Ectodermal cell (in vitro differentiated cells): ENCODE results near the gene CHKA.
"Not testable (repeated sequence)": the region's sequence is repeated elsewhere in the genome, so short reads cannot be mapped to it uniquely, and the experiment has no call there.

Source experiments
- H3K27ac ChIP-seq: 2 replicates; pipeline ENCODE4 v1.7.0; 2013; ENCODE audit warnings: mild to moderate bottlenecking, low read depth, low read length; ENCODE audit not compliant: insufficient read depth, poor library complexity, severe bottlenecking
- H3K27me3 ChIP-seq: 2 replicates; pipeline ENCODE4 v1.7.0; 2013; ENCODE audit warnings: mild to moderate bottlenecking, low read length; ENCODE audit not compliant: insufficient read depth, control insufficient read depth, poor library complexity, severe bottlenecking
- H3K36me3 ChIP-seq: one replicate; pipeline ENCODE4 v1.7.0; 2013; ENCODE audit warnings: low read length; ENCODE audit not compliant: control insufficient read depth, insufficient read depth
- H3K4me1 ChIP-seq: one replicate; pipeline ENCODE4 v1.7.0; 2013; ENCODE audit warnings: low read length; ENCODE audit not compliant: control insufficient read depth, insufficient read depth
- H3K4me3 ChIP-seq: 2 replicates; pipeline ENCODE4 v1.7.0; 2013; ENCODE audit warnings: low read depth, low read length, control low read depth; ENCODE audit not compliant: insufficient read depth
- H3K9me3 ChIP-seq: 2 replicates; pipeline ENCODE4 v1.7.0; 2013; ENCODE audit warnings: mild to moderate bottlenecking, low read length, moderate library complexity; ENCODE audit not compliant: control insufficient read depth
- WGBS, 2 experiments: methylation state at CpG; one replicate each; pipeline ENCODE4 v1.1.7; 2013; ENCODE audit warnings: missing lambda C conversion rate in 2 of 2; 5-methylcytosine and 5-hydroxymethylcytosine counted together

Gene CHKA

DNA sequence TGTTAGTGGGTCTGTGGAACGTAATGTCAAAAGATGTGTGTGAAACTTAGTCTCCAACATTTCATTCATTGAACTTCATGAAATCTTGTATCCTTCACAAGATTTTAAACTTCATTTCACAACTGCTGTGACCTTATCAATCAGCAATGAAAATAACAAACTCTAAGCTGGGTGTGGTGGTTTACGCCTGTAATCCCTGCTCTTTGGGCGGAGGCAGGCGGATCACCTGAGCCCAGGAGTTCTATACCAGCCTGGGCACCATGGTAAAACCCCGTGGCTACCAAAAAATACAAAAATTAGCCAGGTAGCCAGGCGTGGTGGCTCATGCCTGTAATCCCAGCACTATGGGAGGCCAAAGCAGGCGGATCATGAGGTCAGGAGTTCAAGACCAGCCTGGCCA lies 5.1 kb downstream of the CHKA start:
- Histone ChIP-seq H3K27me3 (no peaks in the 10 kb centered on the region), H3K9me3 (no peaks in the 10 kb centered on the region), H3K4me3 (no peak overlapping the region), H3K4me1 (no peaks in the 10 kb centered on the region), H3K36me3 (no peaks in the 10 kb centered on the region), H3K27ac (no peak overlapping the region)
- 93 to 95% methylated on average over 7 of the region's 7 CpGs for WGBS, 2 experiments

GRCh38 chr11:68115285-68115684 lies 5.9 kb downstream of the CHKA start:
- 94 to 100% methylated on average over 1 of the region's 1 CpG for WGBS, 2 experiments
- H3K36me3 ChIP-seq = no peaks in the 10 kb centered on the region
- H3K27me3 ChIP-seq = no peaks in the 10 kb centered on the region
- H3K4me1 ChIP-seq = no peaks in the 10 kb centered on the region
- H3K9me3 ChIP-seq = no peaks in the 10 kb centered on the region
- H3K4me3 ChIP-seq = no peak overlapping the region
- H3K27ac ChIP-seq = no peak overlapping the region

DNA sequence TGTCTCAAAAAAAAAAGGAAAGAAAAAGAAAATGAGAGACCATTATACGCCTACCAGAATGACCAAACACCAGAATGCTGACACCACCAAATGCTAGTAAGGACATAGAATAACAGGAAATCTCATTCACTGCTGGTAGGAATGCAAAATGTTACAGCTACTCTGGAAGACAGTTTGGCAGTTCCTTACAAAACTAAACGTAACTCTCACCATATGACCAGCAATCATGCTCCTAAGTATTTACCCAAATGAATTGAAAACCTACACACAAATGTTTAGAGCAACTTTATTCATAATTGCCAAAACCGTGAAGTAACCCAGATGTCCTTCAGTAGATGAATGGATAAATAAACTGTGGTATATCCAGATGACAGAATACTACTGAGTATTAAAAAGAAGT lies 7.2 kb downstream of the CHKA start:
- H3K36me3 ChIP-seq = no peaks in the 10 kb centered on the region
- H3K27me3 ChIP-seq = no peaks in the 10 kb centered on the region
- no peak overlapping the region for H3K27ac ChIP-seq
- H3K4me1 ChIP-seq = no peaks in the 10 kb centered on the region
- no peaks in the 10 kb centered on the region for H3K9me3 ChIP-seq
- H3K4me3 ChIP-seq = no peak overlapping the region
- 90 to 94% methylated on average over 2 to 3 of the region's 3 CpGs for WGBS, 2 experiments

DNA sequence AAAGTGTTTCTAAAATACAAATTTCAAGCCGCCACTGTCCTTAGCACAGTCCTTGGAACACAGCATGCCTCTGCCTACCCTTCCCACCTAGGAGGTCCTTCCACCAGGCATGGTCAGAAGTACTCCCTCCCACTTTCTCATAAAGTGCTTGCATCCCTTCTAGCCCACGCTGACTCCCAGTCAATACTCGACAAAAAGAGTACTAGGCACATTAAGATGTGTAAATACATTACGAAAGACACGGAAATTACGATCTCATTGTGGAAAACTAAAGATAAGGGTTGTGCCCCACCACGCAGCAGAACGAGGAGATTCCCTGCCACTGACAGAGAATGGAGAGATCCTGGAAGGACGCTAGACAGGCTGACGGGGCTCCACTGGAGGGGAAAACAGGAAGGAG lies 13.5 kb downstream of the CHKA start:
- Histone ChIP-seq H3K27me3 (no peaks in the 10 kb centered on the region), H3K27ac (no peak overlapping the region), H3K36me3 (no peaks in the 10 kb centered on the region), H3K4me3 (no peak overlapping the region), H3K9me3 (no peaks in the 10 kb centered on the region), H3K4me1 (no peaks in the 10 kb centered on the region)
- 92 to 94% methylated on average over 10 of the region's 10 CpGs for WGBS, 2 experiments

GRCh38 chr11:68106165-68106940 lies 14.8 kb downstream of the CHKA start:
- Histone ChIP-seq H3K27me3 (no peaks in the 10 kb centered on the region), H3K36me3 (no peaks in the 10 kb centered on the region), H3K4me3 (no peak overlapping the region), H3K27ac (no peak overlapping the region), H3K9me3 (no peaks in the 10 kb centered on the region), H3K4me1 (no peaks in the 10 kb centered on the region)
- 90 to 91% methylated on average over 8 of the region's 8 CpGs for WGBS, 2 experiments

DNA sequence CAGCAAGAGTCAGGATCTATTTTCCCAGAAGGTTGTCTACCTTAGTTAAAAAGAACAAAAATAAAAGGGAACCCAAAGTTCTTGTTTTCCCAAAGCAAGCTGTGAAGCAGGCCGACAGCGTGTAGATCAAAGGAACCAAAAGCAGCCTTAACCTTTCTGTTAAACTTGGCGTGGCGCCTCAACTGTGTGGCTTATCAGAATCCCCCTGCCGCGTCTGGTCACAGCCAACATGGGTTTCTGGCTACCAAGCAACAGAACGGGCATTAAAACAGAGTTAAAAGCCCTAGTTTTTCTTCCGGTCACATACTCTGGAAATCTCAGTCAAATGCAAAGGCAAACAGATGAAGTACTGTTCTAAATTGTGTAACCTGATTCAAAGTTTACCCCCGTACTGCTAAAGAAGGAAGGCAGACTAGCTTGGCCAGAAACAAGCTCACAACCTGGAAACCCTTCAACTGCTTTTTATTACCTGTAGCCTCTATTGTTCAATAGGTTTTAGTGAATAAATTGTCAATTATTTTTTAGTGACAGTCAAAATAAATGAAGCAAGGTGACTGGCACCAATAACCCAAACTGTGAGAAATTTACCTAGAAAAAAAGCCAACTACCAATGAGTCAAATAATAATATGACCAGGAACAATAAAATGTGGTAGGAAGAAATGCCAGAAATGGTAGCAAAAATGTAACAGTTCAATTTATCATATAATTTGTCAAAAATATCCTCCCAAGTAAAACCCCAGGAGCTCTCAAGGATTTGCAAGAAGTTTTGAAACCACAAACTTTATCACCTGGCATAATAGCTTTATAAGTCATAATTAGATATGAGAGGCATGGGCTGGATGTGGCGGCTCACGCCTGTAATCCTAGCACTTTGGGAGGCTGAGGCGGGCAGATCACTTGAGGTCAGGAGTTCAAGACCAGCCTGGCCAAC lies 21.4 kb downstream of the CHKA start:
- H3K36me3 ChIP-seq = no peaks in the 10 kb centered on the region
- H3K9me3 ChIP-seq = no peaks in the 10 kb centered on the region
- no peaks in the 10 kb centered on the region for H3K27me3 ChIP-seq
- no peak overlapping the region for H3K4me3 ChIP-seq
- H3K4me1 ChIP-seq = no peaks in the 10 kb centered on the region
- H3K27ac ChIP-seq = no peak overlapping the region
- WGBS, 2 experiments = 82 to 85% methylated on average over 11 to 12 of the region's 12 CpGs

- Histone ChIP-seq H3K27ac (no peak overlapping the region), H3K4me1 (no peaks in the 10 kb centered on the region), H3K36me3 (peaks cover 4% of the 10 kb centered on the region)
Observed at GRCh38 chr11:68099057-68099456, 22.1 kb downstream of the CHKA start.

GRCh38 chr11:68096962-68097361 lies 24.2 kb downstream of the CHKA start:
- peaks cover 4% of the 10 kb centered on the region for H3K36me3 ChIP-seq
- 87 to 98% methylated on average over 8 of the region's 8 CpGs for WGBS, 2 experiments
- H3K27me3 ChIP-seq = no peaks in the 10 kb centered on the region
- no peaks in the 10 kb centered on the region for H3K9me3 ChIP-seq
- no peak overlapping the region for H3K27ac ChIP-seq
- H3K4me1 ChIP-seq = peaks cover 3% of the 10 kb centered on the region
- no peak overlapping the region for H3K4me3 ChIP-seq

More at GRCh38 chr11:68099057-68099456, 22.1 kb downstream of the CHKA start:
- no peak overlapping the region for H3K4me3 ChIP-seq
- H3K27me3 ChIP-seq = no peaks in the 10 kb centered on the region
- H3K9me3 ChIP-seq = no peaks in the 10 kb centered on the region

DNA sequence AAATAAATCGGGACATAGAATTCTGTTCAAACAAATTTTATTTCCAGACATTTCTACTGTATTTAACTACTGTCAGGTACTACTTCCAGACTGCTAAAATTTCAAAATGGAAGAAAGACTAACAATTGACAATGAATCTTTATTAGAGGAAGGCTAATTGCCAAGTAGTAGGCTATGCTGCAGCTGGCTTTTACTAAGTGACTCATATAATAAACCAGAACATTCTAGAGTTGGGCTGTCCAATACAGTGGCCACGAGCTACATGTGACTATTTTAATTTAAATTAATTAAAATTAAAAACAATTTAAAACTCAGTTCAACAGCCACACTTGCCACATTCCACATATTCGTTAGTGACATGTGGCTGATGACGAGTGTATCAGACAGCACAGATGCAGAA lies 27.6 kb downstream of the CHKA start:
- Histone ChIP-seq H3K27ac (no peak overlapping the region), H3K9me3 (no peaks in the 10 kb centered on the region), H3K4me3 (no peak overlapping the region), H3K4me1 (peaks cover 3% of the 10 kb centered on the region), H3K27me3 (no peaks in the 10 kb centered on the region), H3K36me3 (peaks cover 4% of the 10 kb centered on the region)
- whole genome bisulfite sequencing, 2 experiments = 84 to 94% methylated on average over 4 of the region's 4 CpGs

DNA sequence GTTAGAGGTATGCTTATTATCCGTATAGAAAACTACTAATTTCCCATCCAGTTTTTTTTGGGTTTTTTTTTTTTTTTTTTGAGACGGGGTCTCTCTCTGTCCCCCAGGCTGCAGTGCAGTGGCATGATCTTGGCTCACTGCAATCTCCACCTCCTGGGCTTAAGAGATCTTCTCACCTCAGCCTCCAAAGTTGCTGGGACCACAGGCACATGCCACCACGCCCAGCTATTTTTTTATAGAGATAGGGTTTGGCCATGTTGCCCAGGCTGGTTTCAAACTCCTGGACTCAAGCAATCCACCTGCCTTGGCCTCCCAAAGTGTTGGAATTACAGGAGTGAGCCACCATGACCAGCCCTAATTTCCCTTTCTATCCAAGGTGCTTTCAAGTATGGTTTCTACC lies 28.2 kb downstream of the CHKA start:
- 86 to 90% methylated on average over 2 to 3 of the region's 3 CpGs for WGBS, 2 experiments
- H3K9me3 ChIP-seq, H3K27ac ChIP-seq, H3K4me3 ChIP-seq, H3K4me1 ChIP-seq, H3K27me3 ChIP-seq, H3K36me3 ChIP-seq: not testable (repeated sequence)
